CD14-positive monocyte (primary cell): ENCODE data around the gene CRYBG1. TPM values are rescaled to one million over a fixed set of nuclear protein-coding genes. Genes with fewer than 3 reads are reported as not detected.

Source experiments
- DNase-seq, 3 donors: peaks; one replicate each; pipeline ENCODE4 v3.0.0-alpha.2; 2011 to 2022
- H2AFZ ChIP-seq: 2 replicates; pipeline ENCODE4 v1.6.0; 2012; ENCODE audit warnings: mild to moderate bottlenecking, low read depth, low read length, inconsistent platforms; ENCODE audit not compliant: insufficient read depth, poor library complexity, severe bottlenecking
- H3K27ac ChIP-seq, 2 donors: 1 replicate in 1 of 2; 2 replicates in 1 of 2; pipeline ENCODE4 v1.5.1; 2012 to 2013; ENCODE audit warnings: low read length in 2 of 2, control low read depth in 1 of 2, inconsistent platforms in 1 of 2, low read depth in 1 of 2, mild to moderate bottlenecking in 1 of 2
- H3K27me3 ChIP-seq, 2 donors: one replicate each; pipeline versions ENCODE4 v1.6.0 to v1.6.1; 2011 to 2013; ENCODE audit warnings: low read length in 2 of 2; ENCODE audit not compliant: control insufficient read depth in 2 of 2, insufficient read depth in 2 of 2
- H3K36me3 ChIP-seq, 2 donors: replicated peaks in 1 of 2; 1 replicate in 1 of 2; 2 replicates in 1 of 2; pipeline versions ENCODE4 v1.5.1 to v1.6.1; 2012 to 2013; ENCODE audit warnings: low read length in 2 of 2, control low read depth in 1 of 2, inconsistent platforms in 1 of 2, mild to moderate bottlenecking in 1 of 2; ENCODE audit not compliant: insufficient read depth in 2 of 2, control insufficient read depth in 1 of 2
- H3K4me1 ChIP-seq, 2 donors: 1 replicate in 1 of 2; 2 replicates in 1 of 2; pipeline versions ENCODE4 v1.5.1 to v1.6.1; 2012 to 2013; ENCODE audit warnings: low read length in 2 of 2, control low read depth in 1 of 2, inconsistent platforms in 1 of 2, mild to moderate bottlenecking in 1 of 2, moderate library complexity in 1 of 2; ENCODE audit not compliant: insufficient read depth in 2 of 2, control insufficient read depth in 1 of 2
- H3K4me2 ChIP-seq: replicated peaks from 2 replicates; pipeline ENCODE3; 2012; ENCODE audit warnings: low read length, moderate library complexity, mild to moderate bottlenecking; ENCODE audit not compliant: poor library complexity, severe bottlenecking; ENCODE audit errors: extremely low read depth
- H3K4me3 ChIP-seq, 3 experiments: fragments of 200-600 bp in 1 of 3; sonication (generic) in 1 of 3; replicated peaks in 1 of 3; 1 replicate in 2 of 3; 2 replicates in 1 of 3; pipeline ENCODE4 v1.5.1; 2011 to 2013; ENCODE audit warnings: low read length in 3 of 3, mild to moderate bottlenecking in 3 of 3, control low read depth in 2 of 3, low read depth in 2 of 3, inconsistent platforms in 1 of 3, moderate library complexity in 1 of 3
- H3K79me2 ChIP-seq: 2 replicates; pipeline ENCODE4 v1.6.0; 2012; ENCODE audit warnings: mild to moderate bottlenecking, control low read depth, inconsistent platforms, low read length, moderate library complexity; ENCODE audit not compliant: insufficient read depth
- H3K9ac ChIP-seq: 2 replicates; pipeline ENCODE4 v1.6.0; 2017; ENCODE audit warnings: low read length, mild to moderate bottlenecking; ENCODE audit not compliant: insufficient read depth, poor library complexity, severe bottlenecking
- H3K9me3 ChIP-seq, 2 donors: replicated peaks in 1 of 2; 1 replicate in 1 of 2; 2 replicates in 1 of 2; pipeline versions ENCODE4 v1.5.1 to v1.6.1; 2012 to 2013; ENCODE audit warnings: low read length in 2 of 2, control low read depth in 1 of 2; ENCODE audit not compliant: control insufficient read depth in 1 of 2, insufficient read depth in 1 of 2
- H4K20me1 ChIP-seq: 2 replicates; pipeline ENCODE4 v1.6.0; 2012; ENCODE audit warnings: mild to moderate bottlenecking, low read length, control low read depth, moderate library complexity; ENCODE audit not compliant: insufficient read depth
- H3K27ac Mint-ChIP-seq, 7 donors: one replicate each; pipeline ENCODE4 v1.8.0; 2020; ENCODE audit warnings: mild to moderate bottlenecking in 7 of 7, mixed read lengths in 7 of 7, moderate library complexity in 6 of 7, inconsistent platforms in 2 of 7
- H3K27me3 Mint-ChIP-seq, 3 donors: one replicate each; pipeline ENCODE4 v1.8.0; 2021 to 2022; ENCODE audit warnings: low read depth in 3 of 3, mild to moderate bottlenecking in 3 of 3, mixed read lengths in 3 of 3, moderate library complexity in 3 of 3, inconsistent platforms in 1 of 3
- H3K36me3 Mint-ChIP-seq, 2 donors: one replicate each; pipeline ENCODE4 v1.8.0; 2020; ENCODE audit warnings: mixed read lengths in 2 of 2, inconsistent platforms in 1 of 2, mild to moderate bottlenecking in 1 of 2
- H3K4me1 Mint-ChIP-seq: one replicate; pipeline ENCODE4 v1.8.0; 2020; ENCODE audit warnings: mild to moderate bottlenecking, mixed read lengths
- H3K4me3 Mint-ChIP-seq, 2 donors: one replicate each; pipeline ENCODE4 v1.8.0; 2020; ENCODE audit warnings: mild to moderate bottlenecking in 2 of 2, mixed read lengths in 2 of 2, moderate library complexity in 1 of 2
- H3K9me3 Mint-ChIP-seq, 7 donors: one replicate each; pipeline ENCODE4 v1.8.0; 2020 to 2022; ENCODE audit warnings: mixed read lengths in 7 of 7, mild to moderate bottlenecking in 6 of 7, moderate library complexity in 6 of 7, inconsistent platforms in 2 of 7
- CTCF ChIP-seq: fragments of 200-600 bp; IDR thresholded peaks from one replicate; pipeline ENCODE4 v1.8.0; 2022; ENCODE audit warnings: antibody characterized with exemption, mild to moderate bottlenecking
- WGBS: methylation state at CpG from one replicate; pipeline ENCODE4 v1.1.5; 2013; ENCODE audit warnings: missing lambda C conversion rate; ENCODE audit not compliant: insufficient coverage; 5-methylcytosine and 5-hydroxymethylcytosine counted together
- intact Hi-C, 2 donors: fragments of 100-400 bp; cut with micrococcal nuclease; formaldehyde crosslinking; loops; one replicate each; pipeline versions ENCODE4 v1.15.0 to v1.15.1; 2023
- polyA plus RNA-seq, 3 donors: library from polyadenylated mRNA; depleted of rRNA in 1 of 3; unstranded in 2 of 3; stranded (reverse) in 1 of 3; fragments of 300-500 nt in 2 of 3; fragments of >200 nt in 1 of 3; fragmentation: Illumina TruSeq in 2 of 3; gene quantifications; 1 replicate in 2 of 3; 2 replicates in 1 of 3; pipeline ENCODE4 v1.2.3, GENCODE V29; 2012 to 2021

Gene CRYBG1
- polyA plus RNA-seq, 3 donors: 7.9 to 11.9 (median 11.1) TPM

DNA sequence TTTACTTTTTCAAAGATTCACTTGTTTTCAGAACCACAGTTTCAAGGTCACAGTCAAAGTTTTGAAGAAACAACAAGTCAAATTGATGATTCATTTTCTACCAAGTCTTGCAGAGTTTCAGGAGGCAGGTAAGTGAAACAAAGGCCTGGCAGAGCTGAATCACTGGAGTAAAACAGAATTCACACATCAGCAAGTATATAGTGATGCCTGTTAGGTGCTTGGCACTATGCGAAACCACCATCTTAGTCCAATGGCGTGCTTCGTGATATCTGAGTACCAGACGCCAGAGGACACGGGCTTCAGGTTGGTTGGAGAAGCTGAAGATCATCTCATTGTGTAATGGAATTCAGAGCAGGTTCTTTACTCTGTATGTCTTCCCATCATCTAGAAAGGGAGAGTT is 192.9 kb downstream of the CRYBG1 start:
- Mint-ChIP-seq H3K4me1 (peaks cover 36% of the 10 kb centered on the region), H3K27me3 (no peaks in the 10 kb centered on the region), H3K36me3 (peaks cover 50 to 72% of the 10 kb centered on the region in 2 donors), H3K27ac (peak overlapping the region in 6 of 7 donors; percentile 43 to 89 (median 58)), H3K9me3 (peaks cover 0 to 3% (median 0%) of the 10 kb centered on the region in 7 donors), H3K4me3 (no peak overlapping the region)
- H4K20me1 ChIP-seq: no peaks in the 10 kb centered on the region
- no peaks in the 10 kb centered on the region for H3K9me3 ChIP-seq
- no peak for DNase-seq
- intact Hi-C loops: no loop called here
- H3K4me3 ChIP-seq: no peak overlapping the region
- no peak overlapping the region for H2AFZ ChIP-seq
- H3K36me3 ChIP-seq: peaks cover 55 to 58% of the 10 kb centered on the region in 2 donors
- no peak overlapping the region for H3K4me2 ChIP-seq
- H3K27ac ChIP-seq: peak overlapping the region in 1 of 2 donors; percentile 15
- TF ChIP-seq CTCF: no peak
- H3K9ac ChIP-seq: no peak overlapping the region
- H3K79me2 ChIP-seq: peaks cover 75% of the 10 kb centered on the region
- peaks cover 32 to 36% of the 10 kb centered on the region in 2 donors for H3K4me1 ChIP-seq
- no peaks in the 10 kb centered on the region for H3K27me3 ChIP-seq
- 100% methylated on average over 5 of the region's 5 CpGs for WGBS

DNA sequence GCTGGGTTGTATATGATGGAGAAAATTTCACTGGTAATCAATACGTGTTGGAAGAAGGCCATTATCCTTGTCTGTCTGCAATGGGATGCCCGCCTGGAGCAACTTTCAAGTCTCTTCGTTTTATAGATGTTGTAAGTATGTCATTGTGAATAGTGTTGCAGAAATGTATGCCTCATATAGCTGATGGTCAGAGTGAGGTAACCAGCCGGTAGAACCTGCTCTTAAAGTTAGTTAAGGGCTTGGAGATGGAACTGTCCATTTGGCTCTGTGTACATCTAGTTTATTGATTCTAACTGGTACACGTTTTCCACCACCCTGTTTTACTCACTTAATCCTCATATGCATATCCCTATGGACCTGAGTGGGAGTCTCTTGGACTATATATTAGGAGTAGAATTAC is 195.2 kb downstream of the CRYBG1 start:
- 90% methylated on average over 3 of the region's 5 CpGs for WGBS
- H3K36me3 Mint-ChIP-seq: peaks cover 61 to 81% of the 10 kb centered on the region in 2 donors
- peaks cover 76 to 77% of the 10 kb centered on the region in 2 donors for H3K36me3 ChIP-seq

More for the DNA sequence above, 195.2 kb downstream of the CRYBG1 start:
- H3K4me1 Mint-ChIP-seq: peaks cover 21% of the 10 kb centered on the region
- Histone ChIP-seq H3K4me3 (no peak overlapping the region), H4K20me1 (no peaks in the 10 kb centered on the region), H3K4me1 (peaks cover 17 to 24% of the 10 kb centered on the region in 2 donors), H3K27me3 (no peaks in the 10 kb centered on the region), H3K79me2 (peaks cover 71% of the 10 kb centered on the region), H3K9ac (no peak overlapping the region), H3K9me3 (no peaks in the 10 kb centered on the region), H3K27ac (peak overlapping the region in 1 of 2 donors; percentile 15), H2AFZ (no peak overlapping the region), H3K4me2 (no peak overlapping the region)
- intact Hi-C loops: no loop called here
- no peak overlapping the region for H3K4me3 Mint-ChIP-seq
- no peaks in the 10 kb centered on the region for H3K9me3 Mint-ChIP-seq
- H3K27me3 Mint-ChIP-seq: no peaks in the 10 kb centered on the region
- DNase-seq: no peak
- no peak for TF ChIP-seq CTCF
- H3K27ac Mint-ChIP-seq: peak overlapping the region in 1 of 7 donors; percentile 33
